K562 (cell line): ENCODE measurements around the gene TUBB4B. TPM values are rescaled to one million over a fixed set of nuclear protein-coding genes. Genes with fewer than 3 reads are reported as not detected.

ENCODE experiments used
- ATAC-seq: fragments of 200-7000 bp; cut with Tn5 transposase; 3 replicates; pipeline ENCODE4 v1.9.1; 2020; ENCODE audit warnings: moderate library complexity
- BruUV-seq: library from RNA; stranded (reverse); fragments of 400-500 nt; replicated peaks from 2 replicates; lab custom pipeline; 2021; lab: Mats Ljungman, UMichigan
- CTCF ChIA-PET: fragments of 300-600 bp; formaldehyde crosslinking; extraction: SDS; loops from one replicate; lab custom pipeline; 2021; ENCODE audit warnings: low intra/inter-chr PET ratio; lab: Yijun Ruan, JAX
- POLR2A ChIA-PET: fragments of 300-600, 350-650 bp; sonication (Branson Sonifier 250); formaldehyde crosslinking; extraction: SDS; loops from one replicate; lab custom pipeline; 2021; ENCODE audit warnings: antibody characterized with exemption, inconsistent platforms; lab: Yijun Ruan, JAX
- DNase-seq, 4 experiments: peaks; one replicate each; pipeline versions ENCODE4 v3.0.0 to v3.0.0-alpha.2; 2011 to 2018; ENCODE audit warnings: low spot score in 3 of 4, mixed read lengths in 3 of 4; ENCODE audit errors: extremely low read depth in 1 of 4
- FAIRE-seq: peaks from 2 replicates; lab custom pipeline; 2011; peaks lifted over from hg19 to GRCh38; lab: Jason Lieb, UNC
- H2AFZ ChIP-seq: 2 replicates; pipeline ENCODE4 v1.6.0; 2011; ENCODE audit warnings: low read depth, low read length, control low read depth, inconsistent platforms
- H3K27ac ChIP-seq: fragments of 200-600 bp; 3 replicates; pipeline ENCODE4 v1.8.0; 2011; ENCODE audit warnings: low read depth, mild to moderate bottlenecking, control low read depth, inconsistent platforms, low read length, moderate library complexity, mixed read lengths; ENCODE audit errors: extremely low read depth
- H3K27me3 ChIP-seq, 2 experiments: fragments of 300-600 bp in 1 of 2; 2 replicates in 1 of 2; 3 replicates in 1 of 2; pipeline versions ENCODE4 v1.6.0 to v1.8.0; 2011; ENCODE audit warnings: inconsistent platforms in 2 of 2, low read length in 2 of 2, mild to moderate bottlenecking in 1 of 2, mixed read lengths in 1 of 2, moderate library complexity in 1 of 2; ENCODE audit not compliant: control insufficient read depth in 2 of 2, insufficient read depth in 2 of 2
- H3K36me3 ChIP-seq: fragments of 300-600 bp; 3 replicates; pipeline ENCODE4 v1.8.0; 2011; ENCODE audit warnings: mild to moderate bottlenecking, low read length, inconsistent platforms; ENCODE audit not compliant: control insufficient read depth, insufficient read depth
- H3K4me1 ChIP-seq, 2 experiments: fragments of 200-600 bp in 1 of 2; replicated peaks in 1 of 2; 2 replicates in 1 of 2; 3 replicates in 1 of 2; pipeline versions ENCODE4 v1.5.1 to v1.8.0; 2011; ENCODE audit warnings: inconsistent platforms in 2 of 2, low read length in 2 of 2, mild to moderate bottlenecking in 1 of 2, mixed read lengths in 1 of 2, moderate library complexity in 1 of 2; ENCODE audit not compliant: control insufficient read depth in 2 of 2, insufficient read depth in 2 of 2
- H3K4me2 ChIP-seq: 2 replicates; pipeline ENCODE4 v1.6.1; 2011; ENCODE audit warnings: low read length, control low read depth, inconsistent platforms, mixed read lengths; ENCODE audit not compliant: insufficient read depth
- H3K4me3 ChIP-seq: fragments of 200-600 bp; sonication (generic), shearing (Covaris generic); 2 replicates; pipeline ENCODE4 v1.5.1; 2016; ENCODE audit warnings: control low read depth, inconsistent platforms
- H3K79me2 ChIP-seq: fragments of 200-600 bp; 3 replicates; pipeline ENCODE4 v1.8.0; 2011; ENCODE audit warnings: low read length, inconsistent platforms; ENCODE audit not compliant: control insufficient read depth, insufficient read depth
- H3K9ac ChIP-seq, 2 experiments: 2 replicates each; pipeline versions ENCODE4 v1.6.0 to v1.6.1; 2011; ENCODE audit warnings: low read depth in 2 of 2, low read length in 2 of 2, control low read depth in 1 of 2, inconsistent platforms in 1 of 2, mild to moderate bottlenecking in 1 of 2, mixed read lengths in 1 of 2; ENCODE audit not compliant: insufficient read depth in 1 of 2
- H3K9me1 ChIP-seq: one replicate; pipeline ENCODE4 v1.6.0; 2011; ENCODE audit warnings: inconsistent platforms, mild to moderate bottlenecking, low read length, moderate library complexity; ENCODE audit not compliant: control insufficient read depth, insufficient read depth
- H3K9me3 ChIP-seq: replicated peaks from 2 replicates; pipeline ENCODE4 v1.5.1; 2011; ENCODE audit warnings: low read depth, low read length, inconsistent platforms; ENCODE audit not compliant: control insufficient read depth, insufficient read depth
- H4K20me1 ChIP-seq: replicated peaks from 2 replicates; pipeline ENCODE4 v1.6.1; 2011; ENCODE audit warnings: low read length, inconsistent platforms, mixed read lengths; ENCODE audit not compliant: control insufficient read depth, insufficient read depth
- FUS ChIP-seq: fragments of 200-400 bp; formaldehyde crosslinking; optimal IDR thresholded peaks from 2 replicates; pipeline ENCODE3; 2017; ENCODE audit warnings: low read depth, low read length
- RBFOX2 ChIP-seq: fragments of 200-400 bp; formaldehyde crosslinking; IDR thresholded peaks from 2 replicates; pipeline ENCODE4 v1.6.1; 2017; ENCODE audit warnings: low read depth, mild to moderate bottlenecking, low read length, moderate library complexity
- WGBS: fragments of 100-300 bp; shearing (Covaris generic); methylation state at CpG from one replicate; pipeline ENCODE4 v1.1.6; 2016; ENCODE audit warnings: low coverage, mixed read lengths; ENCODE audit not compliant: insufficient coverage; ENCODE audit errors: missing lambda C conversion rate; 5-methylcytosine and 5-hydroxymethylcytosine counted together
- in situ Hi-C: fragments of 300-500 bp; cut with MboI; formaldehyde crosslinking; loops from 4 replicates; pipeline ENCODE4 v1.15.0; 2018; ENCODE audit warnings: inconsistent platforms, mixed read lengths
- intact Hi-C: fragments of 100-400 bp; cut with micrococcal nuclease; formaldehyde crosslinking; loops from 2 replicates; pipeline ENCODE4 v1.14.2; 2022
- polyA plus RNA-seq, 8 experiments: library from polyadenylated mRNA; depleted of rRNA in 4 of 8; stranded (reverse) in 5 of 8; unstranded in 3 of 8; fragments of >200 nt; fragmentation: Nextera tagmentation in 2 of 8; fragmentation: Illumina TruSeq in 1 of 8; extraction: Ambion mirVana in 2 of 8; extraction: Trizol in 1 of 8; gene quantifications; 2 replicates each; pipeline versions ENCODE4 v1.2.1 to v1.2.3, GENCODE V29; 2011 to 2014; ENCODE audit warnings: inconsistent platforms in 1 of 8, missing spikeins in 1 of 8
- total RNA-seq, 7 experiments: library from RNA; depleted of rRNA in 6 of 7; stranded (reverse); fragments of >200 nt in 6 of 7; fragmentation: Illumina TruSeq in 2 of 7; extraction: Trizol in 2 of 7; gene quantifications; 2 replicates each; pipeline versions ENCODE4 v1.2.1 to v1.2.3, GENCODE V29; 2011 to 2021; ENCODE audit warnings: low replicate concordance in 1 of 7
- TF ChIP-seq, protein P1 (sequence below): IDR thresholded peaks from 2 replicates; pipeline ENCODE4 v1.6.1; 2014; ENCODE audit warnings: antibody characterized with exemption
- TF ChIP-seq, protein P2 (sequence below): IDR thresholded peaks from 3 replicates; pipeline ENCODE4 v1.6.1; 2011; ENCODE audit warnings: borderline replicate concordance, mild to moderate bottlenecking; ENCODE audit not compliant: insufficient read length, insufficient read depth

Gene TUBB4B
- total and polyA plus RNA-seq, 9 of the 15 experiments (the other 6 are each of a cell fraction or from before 2014, with no cell fraction given): 24.1 to 443 (median 268) TPM

DNA sequence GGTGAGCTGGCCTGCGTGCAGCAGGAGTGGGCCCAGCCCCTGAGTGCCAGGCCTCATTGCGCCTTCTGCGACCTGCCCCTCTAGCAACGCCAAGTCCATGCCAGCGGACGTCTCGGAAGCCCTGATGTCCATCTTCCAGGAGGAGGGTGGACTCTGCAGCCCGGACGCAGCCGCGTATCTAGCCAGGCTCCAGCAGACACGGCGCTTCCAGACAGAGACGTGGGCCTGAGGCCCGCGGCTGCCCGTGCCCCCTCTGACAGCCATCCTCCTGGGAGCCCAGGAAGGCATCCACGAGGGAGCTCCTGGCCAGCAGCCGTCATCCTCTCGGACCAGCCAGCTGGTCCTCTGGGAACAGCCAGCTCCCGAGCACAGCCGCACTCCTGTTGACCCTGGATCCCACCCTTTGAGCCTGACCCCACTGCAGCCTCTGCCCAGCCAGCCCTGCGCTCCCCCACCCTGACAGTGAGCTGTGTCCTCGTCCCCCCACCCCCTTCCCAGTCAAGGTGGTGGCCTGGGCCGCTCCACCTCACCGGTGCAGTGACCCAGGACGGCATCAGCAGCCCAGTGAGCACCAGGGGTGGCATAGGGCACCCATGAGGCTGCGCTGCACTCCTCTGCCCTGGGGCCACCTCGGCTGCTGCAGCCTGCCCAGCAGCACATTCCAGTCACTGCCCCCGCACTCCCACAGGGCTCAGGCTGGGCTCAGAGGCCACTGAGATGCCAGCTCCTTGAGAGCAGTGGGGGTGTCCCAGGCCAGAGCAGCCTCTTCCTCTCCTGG lies 24.7 kb upstream of the TUBB4B start:
- DNase-seq (no peak), FAIRE-seq (no peak), ATAC-seq (no peak)
- Histone ChIP-seq H2AFZ (no peak overlapping the region), H3K9me3 (no peaks in the 10 kb centered on the region), H3K27ac (no peak overlapping the region), H4K20me1 (peaks cover 2% of the 10 kb centered on the region; the same call in 1 of the 2 replicates), H3K4me1 (peaks cover 27 to 88% of the 10 kb centered on the region in 2 experiments), H3K36me3 (peaks cover 35% of the 10 kb centered on the region; the same call in 2 of the 3 replicates), H3K79me2 (peaks cover 18% of the 10 kb centered on the region; the same call in 2 of the 3 replicates), H3K9me1 (no peaks in the 10 kb centered on the region), H3K9ac (peak overlapping the region in 1 of 2 experiments; percentile 92; a peak in 2 of 4 replicates), H3K4me3 (no peak overlapping the region), H3K27me3 (no peaks in the 10 kb centered on the region), H3K4me2 (no peak overlapping the region; the same call in 1 of the 2 replicates)
- 92% methylated on average over 24 of the region's 30 CpGs for WGBS
- CTCF ChIA-PET: no interaction called here
- BruUV-seq: no TSS peak
- TF ChIP-seq, protein P1, sequence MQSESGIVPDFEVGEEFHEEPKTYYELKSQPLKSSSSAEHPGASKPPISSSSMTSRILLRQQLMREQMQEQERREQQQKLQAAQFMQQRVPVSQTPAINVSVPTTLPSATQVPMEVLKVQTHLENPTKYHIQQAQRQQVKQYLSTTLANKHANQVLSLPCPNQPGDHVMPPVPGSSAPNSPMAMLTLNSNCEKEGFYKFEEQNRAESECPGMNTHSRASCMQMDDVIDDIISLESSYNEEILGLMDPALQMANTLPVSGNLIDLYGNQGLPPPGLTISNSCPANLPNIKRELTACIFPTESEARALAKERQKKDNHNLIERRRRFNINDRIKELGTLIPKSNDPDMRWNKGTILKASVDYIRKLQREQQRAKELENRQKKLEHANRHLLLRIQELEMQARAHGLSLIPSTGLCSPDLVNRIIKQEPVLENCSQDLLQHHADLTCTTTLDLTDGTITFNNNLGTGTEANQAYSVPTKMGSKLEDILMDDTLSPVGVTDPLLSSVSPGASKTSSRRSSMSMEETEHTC: no peak
- TF ChIP-seq FUS: no peak
- 0 out of 2 replicates have a peak, but pooled peaks have one; percentile 13 for TF ChIP-seq RBFOX2
- TF ChIP-seq, protein P2, sequence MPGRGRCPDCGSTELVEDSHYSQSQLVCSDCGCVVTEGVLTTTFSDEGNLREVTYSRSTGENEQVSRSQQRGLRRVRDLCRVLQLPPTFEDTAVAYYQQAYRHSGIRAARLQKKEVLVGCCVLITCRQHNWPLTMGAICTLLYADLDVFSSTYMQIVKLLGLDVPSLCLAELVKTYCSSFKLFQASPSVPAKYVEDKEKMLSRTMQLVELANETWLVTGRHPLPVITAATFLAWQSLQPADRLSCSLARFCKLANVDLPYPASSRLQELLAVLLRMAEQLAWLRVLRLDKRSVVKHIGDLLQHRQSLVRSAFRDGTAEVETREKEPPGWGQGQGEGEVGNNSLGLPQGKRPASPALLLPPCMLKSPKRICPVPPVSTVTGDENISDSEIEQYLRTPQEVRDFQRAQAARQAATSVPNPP: no peak
- POLR2A ChIA-PET: interaction anchor here (0.6 to 1.6 kb wide), 6 partner anchors 10 to 89 kb away, joined by 3 to 5 read pairs (median 4); no protein-coding TSS in a partner anchor
- in situ Hi-C loops: no loop called here
- intact Hi-C loops: no loop called here
